ENCODE measurements around the gene INTS6L.

Gene INTS6L

DNA sequence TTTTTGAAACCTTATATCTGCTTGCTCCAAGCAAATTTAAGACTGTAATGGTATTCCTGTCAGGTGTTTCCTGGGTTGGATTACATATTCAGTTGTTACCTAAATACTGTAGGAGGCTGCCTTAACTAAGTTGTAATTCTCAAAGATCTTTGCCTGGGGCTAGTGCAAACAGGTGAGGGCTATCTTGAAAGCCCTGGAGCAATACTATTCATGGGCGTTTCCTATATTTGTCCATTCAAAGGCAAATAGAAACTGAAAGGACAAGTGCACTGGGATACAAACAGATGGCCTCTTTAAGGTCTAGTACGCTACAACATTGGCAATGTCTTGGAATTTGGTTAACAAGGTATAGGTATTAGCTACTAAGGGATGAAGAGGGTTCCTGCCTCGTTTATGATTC lies 108.9 kb downstream of the INTS6L start:
- no peak overlapping the region for H3K4me3 ChIP-seq (replicated peaks; ENCODE audit: low read depth, low read length)
- DNase-seq (ENCODE audit: low read depth): no peak
- TF ChIP-seq, protein P1, sequence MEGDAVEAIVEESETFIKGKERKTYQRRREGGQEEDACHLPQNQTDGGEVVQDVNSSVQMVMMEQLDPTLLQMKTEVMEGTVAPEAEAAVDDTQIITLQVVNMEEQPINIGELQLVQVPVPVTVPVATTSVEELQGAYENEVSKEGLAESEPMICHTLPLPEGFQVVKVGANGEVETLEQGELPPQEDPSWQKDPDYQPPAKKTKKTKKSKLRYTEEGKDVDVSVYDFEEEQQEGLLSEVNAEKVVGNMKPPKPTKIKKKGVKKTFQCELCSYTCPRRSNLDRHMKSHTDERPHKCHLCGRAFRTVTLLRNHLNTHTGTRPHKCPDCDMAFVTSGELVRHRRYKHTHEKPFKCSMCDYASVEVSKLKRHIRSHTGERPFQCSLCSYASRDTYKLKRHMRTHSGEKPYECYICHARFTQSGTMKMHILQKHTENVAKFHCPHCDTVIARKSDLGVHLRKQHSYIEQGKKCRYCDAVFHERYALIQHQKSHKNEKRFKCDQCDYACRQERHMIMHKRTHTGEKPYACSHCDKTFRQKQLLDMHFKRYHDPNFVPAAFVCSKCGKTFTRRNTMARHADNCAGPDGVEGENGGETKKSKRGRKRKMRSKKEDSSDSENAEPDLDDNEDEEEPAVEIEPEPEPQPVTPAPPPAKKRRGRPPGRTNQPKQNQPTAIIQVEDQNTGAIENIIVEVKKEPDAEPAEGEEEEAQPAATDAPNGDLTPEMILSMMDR (IDR thresholded peaks at IDR 0.05; ENCODE audit: low read length, missing control alignments): no peak

Data from fibroblast of pulmonary artery (primary cell).